ENCODE results near the gene LRMDA.

DNA sequence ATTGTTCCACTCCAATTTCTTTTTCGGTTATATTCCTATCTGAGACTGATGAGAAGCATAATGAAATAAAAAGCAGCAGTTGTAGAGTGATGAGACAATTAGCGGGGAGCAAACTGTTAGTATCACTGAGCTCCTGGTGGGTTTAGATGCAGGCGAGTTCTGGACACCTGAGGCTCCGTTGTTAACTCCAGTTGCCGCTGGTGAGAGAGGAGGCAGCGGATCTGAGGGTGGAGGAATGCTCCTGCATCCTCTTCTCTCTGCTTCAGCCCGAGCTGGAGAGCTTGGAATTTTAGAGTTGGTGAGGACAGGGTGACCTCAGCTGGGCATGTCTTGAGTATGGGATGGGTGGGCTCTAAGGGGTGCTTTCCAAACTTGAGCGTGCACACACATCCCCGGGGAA, 31.4 kb downstream of the LRMDA start:
- TF ChIP-seq NFE2L2 (IDR thresholded peaks at IDR 0.05; ENCODE audit: low read depth, low read length) (no peak), POLR2A (IDR thresholded peaks at IDR 0.05; ENCODE audit: low read depth, low read length) (no peak), MAFK (IDR thresholded peaks at IDR 0.05; ENCODE audit: low read depth, low read length) (no peak)
- TF ChIP-seq, protein P1, sequence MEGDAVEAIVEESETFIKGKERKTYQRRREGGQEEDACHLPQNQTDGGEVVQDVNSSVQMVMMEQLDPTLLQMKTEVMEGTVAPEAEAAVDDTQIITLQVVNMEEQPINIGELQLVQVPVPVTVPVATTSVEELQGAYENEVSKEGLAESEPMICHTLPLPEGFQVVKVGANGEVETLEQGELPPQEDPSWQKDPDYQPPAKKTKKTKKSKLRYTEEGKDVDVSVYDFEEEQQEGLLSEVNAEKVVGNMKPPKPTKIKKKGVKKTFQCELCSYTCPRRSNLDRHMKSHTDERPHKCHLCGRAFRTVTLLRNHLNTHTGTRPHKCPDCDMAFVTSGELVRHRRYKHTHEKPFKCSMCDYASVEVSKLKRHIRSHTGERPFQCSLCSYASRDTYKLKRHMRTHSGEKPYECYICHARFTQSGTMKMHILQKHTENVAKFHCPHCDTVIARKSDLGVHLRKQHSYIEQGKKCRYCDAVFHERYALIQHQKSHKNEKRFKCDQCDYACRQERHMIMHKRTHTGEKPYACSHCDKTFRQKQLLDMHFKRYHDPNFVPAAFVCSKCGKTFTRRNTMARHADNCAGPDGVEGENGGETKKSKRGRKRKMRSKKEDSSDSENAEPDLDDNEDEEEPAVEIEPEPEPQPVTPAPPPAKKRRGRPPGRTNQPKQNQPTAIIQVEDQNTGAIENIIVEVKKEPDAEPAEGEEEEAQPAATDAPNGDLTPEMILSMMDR (conservative IDR thresholded peaks at IDR 0.05; ENCODE audit: low read depth, low read length): no peak

Data from IMR-90 (cell line).